ENCODE data around the gene ENDOU.
"Not testable (repeated sequence)": the region's sequence is repeated elsewhere in the genome, so short reads cannot be mapped to it uniquely, and the experiment has no call there.

The ENDOU gene

DNA sequence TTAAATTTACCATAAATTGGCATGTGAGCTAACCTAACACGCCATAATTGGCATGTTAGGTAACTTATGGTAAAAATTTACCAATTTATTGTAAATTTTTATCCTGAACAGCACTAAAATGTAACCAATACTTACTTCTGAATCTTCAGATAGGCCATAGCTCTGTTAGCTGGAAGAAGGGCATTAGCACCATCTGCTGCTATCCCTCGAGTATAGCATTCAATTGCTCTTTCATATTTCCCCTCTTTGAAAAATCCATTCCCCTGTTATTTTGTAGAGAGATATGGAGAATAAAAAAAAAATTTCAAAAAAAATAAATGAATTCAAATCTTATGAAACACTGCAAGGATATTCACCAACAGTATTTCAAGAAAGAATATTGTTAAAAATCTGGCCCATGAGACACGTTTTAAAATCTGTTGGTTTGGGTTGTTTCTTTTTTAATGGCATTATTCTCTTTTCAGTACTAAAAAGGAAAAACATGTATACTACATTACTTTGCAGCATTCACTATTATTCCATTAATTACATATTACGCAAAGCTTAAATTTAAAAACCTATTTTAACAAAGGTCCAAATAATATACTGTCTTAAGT, 38.5 kb downstream of the ENDOU start:
- DNase-seq (ENCODE audit: low read depth) = peak; percentile 55

DNA sequence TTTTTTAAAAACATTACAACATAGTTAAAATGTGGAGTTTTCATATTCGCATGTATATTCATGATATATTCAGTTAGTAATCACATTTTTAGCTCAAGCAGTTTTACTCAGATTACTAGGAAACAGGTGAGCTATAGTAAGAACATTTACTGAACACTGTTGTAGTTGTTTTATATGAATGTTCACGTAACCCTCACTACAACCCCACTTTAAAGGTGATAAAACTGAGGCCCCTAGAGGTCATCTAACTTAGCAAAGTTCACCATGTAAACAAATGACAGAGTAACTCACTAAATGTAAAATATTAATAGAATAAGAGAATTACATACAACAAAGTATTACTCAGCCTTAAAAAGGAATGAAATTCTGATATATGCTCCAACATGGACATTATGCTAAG, 45.5 kb downstream of the ENDOU start:
- DNase-seq (ENCODE audit: low read depth) = no peak

GRCh38 chr12:47672068-47672467, 53.2 kb downstream of the ENDOU start:
- no peak for DNase-seq (ENCODE audit: low read depth)

GRCh38 chr12:47667935-47668334, 57.4 kb downstream of the ENDOU start:
- not testable (repeated sequence) for DNase-seq (ENCODE audit: low read depth)
